Esophagus squamous epithelium (tissue), 5 donors: Measurements from ENCODE around the gene KRT7. TPM values are rescaled to one million over a fixed set of nuclear protein-coding genes. Genes with fewer than 3 reads are reported as not detected.
"Not testable (repeated sequence)": the region's sequence is repeated elsewhere in the genome, so short reads cannot be mapped to it uniquely, and the experiment has no call there.

Experiments used
- DNase-seq: peaks from one replicate; lab custom pipeline; 2025; lab: John Stamatoyannopoulos, UW
- H3K27ac ChIP-seq, 4 donors: fragments of 200-600 bp; sonication (generic); one replicate each; pipeline ENCODE4 v1.5.1; 2016 to 2019; ENCODE audit warnings: mild to moderate bottlenecking in 1 of 4
- H3K27me3 ChIP-seq, 4 donors: fragments of 200-600 bp; sonication (generic); 1 replicate in 3 of 4; 2 replicates in 1 of 4; pipeline versions ENCODE4 v1.5.1 to v1.6.0; 2017 to 2021; ENCODE audit warnings: antibody characterized with exemption in 1 of 4
- H3K36me3 ChIP-seq, 3 donors: fragments of 200-600 bp; sonication (generic); one replicate each; pipeline ENCODE4 v1.5.1; 2016 to 2019
- H3K4me1 ChIP-seq, 3 donors: fragments of 200-600 bp; sonication (generic); one replicate each; pipeline ENCODE4 v1.5.1; 2017 to 2019
- H3K4me3 ChIP-seq, 4 donors: fragments of 200-600 bp; sonication (generic); 1 replicate in 3 of 4; 2 replicates in 1 of 4; pipeline ENCODE4 v1.5.1; 2016 to 2019; ENCODE audit warnings: mild to moderate bottlenecking in 2 of 4, moderate library complexity in 1 of 4
- H3K9me3 ChIP-seq, 3 donors: fragments of 200-600 bp; sonication (generic); one replicate each; pipeline ENCODE4 v1.5.1; 2016 to 2019
- POLR2A ChIP-seq, 4 donors: fragments of 450-650 bp; IDR thresholded peaks; one replicate each; pipeline ENCODE4 v1.6.1; 2017; ENCODE audit warnings: antibody characterized with exemption in 4 of 4, mild to moderate bottlenecking in 4 of 4, moderate library complexity in 3 of 4
- WGBS, 2 donors: methylation state at CpG; one replicate each; pipeline ENCODE4 v1.1.5; 2018; 5-methylcytosine and 5-hydroxymethylcytosine counted together
- intact Hi-C: fragments of 100-400 bp; cut with DNase I; formaldehyde crosslinking; loops from one replicate; pipeline ENCODE4 v1.15.0; 2022
- total RNA-seq, 4 donors: library from RNA; depleted of rRNA; stranded (reverse); fragments of >200 nt; gene quantifications; one replicate each; pipeline ENCODE4 v1.1.0, GENCODE V29; 2016
- TF ChIP-seq, protein P1 (sequence below), 6 experiments: fragments of 450-650 bp in 4 of 6; fragments of 200-600 bp in 2 of 6; sonication (generic) in 2 of 6; IDR thresholded peaks; one replicate each; pipeline ENCODE4 v1.5.1; 2016 to 2019; ENCODE audit warnings: antibody characterized with exemption in 6 of 6, mild to moderate bottlenecking in 4 of 6, moderate library complexity in 4 of 6
- donor health status: DM: yes; HTN: yes; CAD: no.

The KRT7 gene
- total RNA-seq, 4 donors from 2014 or later, result 18.7 to 118 (median 64.4) TPM

DNA sequence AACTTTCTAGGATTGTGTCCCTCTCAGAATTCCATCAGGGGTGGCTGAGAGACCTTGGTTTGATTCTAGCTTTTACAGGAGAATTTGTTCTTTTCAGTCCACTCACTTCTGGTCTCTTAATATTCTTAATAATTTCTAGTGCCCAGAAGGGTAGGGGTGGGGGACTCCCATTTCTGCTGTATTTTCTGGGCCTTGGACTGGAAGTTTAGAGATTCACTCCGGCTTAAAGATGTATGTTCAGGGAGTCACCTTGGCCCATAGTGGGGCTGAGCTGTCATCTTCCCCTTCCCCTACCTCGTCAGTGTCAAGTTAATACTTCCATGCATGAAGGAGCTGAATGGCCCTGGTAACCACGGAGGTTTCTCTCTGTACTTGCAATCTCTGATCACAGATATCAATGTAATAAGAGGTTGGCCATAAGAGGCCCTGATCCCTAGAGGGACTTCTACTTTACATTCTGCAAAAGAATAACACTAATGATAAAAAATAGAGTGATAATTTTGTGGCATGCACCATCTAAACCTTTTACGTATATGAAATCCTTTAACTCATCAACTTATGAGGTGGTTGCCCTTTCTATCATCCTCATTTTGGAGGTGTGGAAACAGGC, 51.6 kb downstream of the KRT7 start:
- WGBS, 2 donors, result 60 to 68% methylated on average over 4 of the region's 4 CpGs
- intact Hi-C loops, result no loop called here
- no peak for DNase-seq

DNA sequence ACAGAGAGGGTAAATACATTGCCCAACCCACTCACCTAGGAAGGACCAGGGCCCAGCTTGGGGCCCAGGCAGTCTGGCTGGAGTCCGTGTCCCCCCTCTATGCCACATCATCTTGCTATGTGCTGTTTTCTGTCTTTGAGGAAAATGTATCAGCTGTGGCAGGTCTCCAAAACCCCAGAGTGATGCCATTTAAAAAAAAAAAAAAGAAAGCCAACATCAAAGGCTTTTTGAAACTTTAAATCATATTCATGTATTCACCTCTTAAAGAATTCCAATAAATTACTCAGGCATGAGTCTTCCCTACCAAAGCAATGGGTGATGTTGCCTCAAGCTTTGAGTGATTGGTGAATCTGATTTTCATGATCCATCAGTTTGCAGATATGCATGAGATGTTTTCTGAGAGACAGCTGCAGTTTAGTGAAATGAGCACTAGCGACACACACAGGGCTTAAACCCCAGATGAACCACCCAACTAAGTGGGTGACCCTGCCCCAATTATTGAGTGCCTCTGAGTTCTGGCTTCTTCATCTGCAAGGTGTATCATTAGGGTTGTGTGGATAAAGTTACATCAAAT, 52.2 kb downstream of the KRT7 start:
- no peaks in the 10 kb centered on the region for H3K9me3 ChIP-seq
- no peak overlapping the region for H3K4me3 ChIP-seq
- H3K27me3 ChIP-seq, result no peaks in the 10 kb centered on the region
- WGBS, 2 donors, result 64 to 94% methylated on average over 2 of the region's 2 CpGs
- no peak overlapping the region for H3K27ac ChIP-seq
- intact Hi-C loops, result no loop called here
- no peaks in the 10 kb centered on the region for H3K36me3 ChIP-seq
- DNase-seq, result no peak
- H3K4me1 ChIP-seq, result peaks cover 9 to 15% (median 12%) of the 10 kb centered on the region in 3 donors
- no peak for TF ChIP-seq POLR2A (IDR thresholded peaks at IDR 0.05)
- TF ChIP-seq, protein P1, sequence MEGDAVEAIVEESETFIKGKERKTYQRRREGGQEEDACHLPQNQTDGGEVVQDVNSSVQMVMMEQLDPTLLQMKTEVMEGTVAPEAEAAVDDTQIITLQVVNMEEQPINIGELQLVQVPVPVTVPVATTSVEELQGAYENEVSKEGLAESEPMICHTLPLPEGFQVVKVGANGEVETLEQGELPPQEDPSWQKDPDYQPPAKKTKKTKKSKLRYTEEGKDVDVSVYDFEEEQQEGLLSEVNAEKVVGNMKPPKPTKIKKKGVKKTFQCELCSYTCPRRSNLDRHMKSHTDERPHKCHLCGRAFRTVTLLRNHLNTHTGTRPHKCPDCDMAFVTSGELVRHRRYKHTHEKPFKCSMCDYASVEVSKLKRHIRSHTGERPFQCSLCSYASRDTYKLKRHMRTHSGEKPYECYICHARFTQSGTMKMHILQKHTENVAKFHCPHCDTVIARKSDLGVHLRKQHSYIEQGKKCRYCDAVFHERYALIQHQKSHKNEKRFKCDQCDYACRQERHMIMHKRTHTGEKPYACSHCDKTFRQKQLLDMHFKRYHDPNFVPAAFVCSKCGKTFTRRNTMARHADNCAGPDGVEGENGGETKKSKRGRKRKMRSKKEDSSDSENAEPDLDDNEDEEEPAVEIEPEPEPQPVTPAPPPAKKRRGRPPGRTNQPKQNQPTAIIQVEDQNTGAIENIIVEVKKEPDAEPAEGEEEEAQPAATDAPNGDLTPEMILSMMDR (IDR thresholded peaks at IDR 0.05), result no peak

More for the DNA sequence above, 51.6 kb downstream of the KRT7 start:
- H3K27me3 ChIP-seq, result no peaks in the 10 kb centered on the region
- no peaks in the 10 kb centered on the region for H3K9me3 ChIP-seq
- H3K27ac ChIP-seq, result no peak overlapping the region
- no peak for TF ChIP-seq POLR2A (IDR thresholded peaks at IDR 0.05)
- TF ChIP-seq, protein P1 (IDR thresholded peaks at IDR 0.05), result no peak
- H3K36me3 ChIP-seq, result no peaks in the 10 kb centered on the region
- no peak overlapping the region for H3K4me3 ChIP-seq
- H3K4me1 ChIP-seq, result peaks cover 9 to 21% (median 17%) of the 10 kb centered on the region in 3 donors

DNA sequence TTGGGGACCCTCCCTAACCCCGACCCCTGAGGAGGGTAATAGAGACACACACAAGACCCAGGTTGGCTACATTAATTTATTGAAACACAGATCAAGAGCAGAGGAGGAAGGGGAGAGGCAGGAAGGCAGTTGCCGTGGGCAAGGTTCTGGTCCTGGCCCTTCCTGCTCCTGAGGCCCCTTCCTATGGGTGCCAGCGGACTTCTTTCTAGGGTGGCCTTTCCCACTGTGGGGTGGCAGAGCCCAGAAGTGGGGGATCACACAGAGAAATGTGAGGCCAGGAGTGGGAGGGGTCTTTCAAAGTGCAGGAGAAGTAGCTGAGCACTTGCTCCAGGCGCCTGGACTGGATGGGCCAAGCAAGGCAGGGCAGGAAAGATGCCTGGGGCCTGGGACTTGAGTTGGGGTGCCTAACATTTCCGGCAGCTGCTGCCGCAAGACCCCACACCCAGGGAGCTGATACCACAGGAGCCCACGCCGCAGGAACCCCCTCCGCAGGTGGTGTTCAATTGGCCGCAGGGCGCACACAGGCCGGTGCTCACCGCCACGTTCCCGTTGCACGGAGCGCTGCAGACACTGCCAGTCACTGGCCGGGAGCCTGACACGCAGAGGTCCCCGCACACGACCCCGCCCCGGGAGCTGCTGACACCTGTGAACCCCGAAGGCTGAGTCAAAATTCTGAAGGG, 52.9 kb downstream of the KRT7 start:
- no peaks in the 10 kb centered on the region for H3K27me3 ChIP-seq
- WGBS, 2 donors, result 69 to 80% methylated on average over 4 to 7 of the region's 24 CpGs
- intact Hi-C loops, result no loop called here
- no peaks in the 10 kb centered on the region for H3K9me3 ChIP-seq
- TF ChIP-seq, protein P1 (IDR thresholded peaks at IDR 0.05), result no peak
- TF ChIP-seq POLR2A (IDR thresholded peaks at IDR 0.05), result no peak
- no peak for DNase-seq
- no peaks in the 10 kb centered on the region for H3K36me3 ChIP-seq
- no peak overlapping the region for H3K27ac ChIP-seq
- peaks cover 3 to 8% (median 4%) of the 10 kb centered on the region in 3 donors for H3K4me1 ChIP-seq
- H3K4me3 ChIP-seq, result no peak overlapping the region

DNA sequence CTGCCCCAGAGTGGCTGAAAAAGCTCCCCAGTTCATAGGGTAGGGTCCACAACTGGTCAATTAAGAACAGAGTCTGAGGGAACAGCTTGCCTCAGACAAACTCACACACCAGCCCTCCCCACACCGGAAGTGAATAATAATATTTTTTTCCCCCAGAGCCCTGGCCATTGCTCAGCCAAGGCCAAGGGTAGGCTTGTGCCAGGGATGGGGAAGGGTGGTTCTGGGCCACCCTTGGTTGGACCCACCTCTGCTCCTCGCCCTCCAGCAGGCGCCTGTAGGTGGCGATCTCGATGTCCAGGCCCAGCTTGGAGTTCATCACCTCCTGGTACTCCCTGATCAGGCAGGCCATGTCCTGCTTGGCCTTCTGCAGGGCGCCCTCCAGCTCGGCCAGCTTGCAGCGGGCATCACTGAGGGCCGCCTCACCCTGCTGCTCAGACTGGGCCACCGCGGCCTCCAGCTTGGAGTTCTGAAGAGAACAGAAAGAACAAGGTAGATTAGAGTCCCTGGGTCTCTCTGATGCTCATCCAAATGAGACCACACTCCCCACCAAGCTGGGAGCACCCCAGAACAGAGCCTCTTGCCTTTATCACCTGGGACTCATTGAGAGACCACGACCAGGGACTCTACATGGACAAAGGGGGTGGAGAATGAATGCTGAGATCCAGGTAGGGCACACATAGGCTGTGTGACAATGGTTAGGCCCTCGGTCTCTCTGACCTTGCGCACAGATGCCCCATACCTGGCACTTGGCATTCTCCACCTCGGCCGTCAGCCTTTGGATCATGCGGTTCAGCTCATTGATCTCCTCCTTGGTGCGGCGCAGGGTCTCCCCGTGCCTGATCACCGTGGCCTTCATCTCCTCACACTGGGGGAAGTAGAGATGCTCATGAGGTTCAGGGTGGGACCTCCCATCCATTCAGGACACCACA, 54.1 kb downstream of the KRT7 start:
- not testable (repeated sequence) for H3K4me1 ChIP-seq

DNA sequence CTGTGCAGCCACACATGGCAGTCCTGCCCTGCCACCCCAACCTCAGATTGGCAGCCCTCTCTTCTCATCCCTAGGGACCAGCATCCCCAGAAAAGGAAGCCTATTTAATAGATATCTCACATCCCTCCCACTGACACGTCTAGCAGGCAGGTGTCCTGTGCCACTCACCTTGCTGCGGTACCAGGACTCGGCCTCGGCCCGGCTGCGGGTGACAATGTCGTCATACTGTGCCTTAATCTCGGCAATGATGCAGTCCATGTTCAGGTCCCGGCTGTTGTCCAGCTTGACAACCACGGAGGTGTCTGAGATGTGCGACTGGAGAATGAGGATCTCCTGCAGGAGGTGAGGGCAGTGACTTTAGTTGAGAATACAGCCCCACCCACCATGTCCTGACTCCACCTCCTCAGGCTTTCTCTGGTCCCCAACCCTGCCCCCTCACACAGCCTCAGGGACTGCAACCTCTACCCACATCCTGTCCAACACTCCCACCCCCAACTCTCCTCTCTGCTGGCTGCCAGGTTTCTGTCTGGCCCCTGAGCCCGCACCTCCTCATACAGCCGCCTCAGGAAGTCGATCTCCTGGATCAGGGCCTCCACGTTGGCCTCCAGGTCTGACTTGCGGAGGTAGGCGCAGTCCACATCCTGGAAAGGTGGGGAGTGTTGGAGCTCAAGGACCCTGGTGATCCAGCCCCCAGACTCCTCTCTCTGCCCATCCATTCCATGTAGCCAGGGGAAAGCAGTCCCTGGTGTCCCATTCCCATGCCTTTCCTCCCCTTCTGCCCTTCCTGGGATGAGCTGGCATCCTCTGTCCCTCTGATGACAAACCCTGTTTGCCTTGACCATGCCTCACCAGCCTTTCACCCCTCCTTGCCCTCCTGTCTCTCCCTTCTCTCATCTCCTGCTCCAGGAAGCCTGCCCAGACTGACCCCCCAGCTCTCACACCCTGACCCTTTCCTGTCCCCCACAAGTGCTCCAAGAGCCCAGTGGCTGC, 55.1 kb downstream of the KRT7 start:
- H3K27ac ChIP-seq, H3K4me3 ChIP-seq, H3K36me3 ChIP-seq, intact Hi-C loops, H3K4me1 ChIP-seq, H3K9me3 ChIP-seq, DNase-seq: not testable (repeated sequence)
- 74 to 77% methylated on average over 6 of the region's 17 CpGs for WGBS, 2 donors
- H3K27me3 ChIP-seq, result peaks cover 0 to 13% (median 0%) of the 10 kb centered on the region in 4 donors

More for the DNA sequence above, 54.1 kb downstream of the KRT7 start:
- H3K9me3 ChIP-seq, intact Hi-C loops, H3K4me3 ChIP-seq, H3K36me3 ChIP-seq, H3K27ac ChIP-seq, DNase-seq, H3K27me3 ChIP-seq: not testable (repeated sequence)
- TF ChIP-seq, protein P1 (IDR thresholded peaks at IDR 0.05), result peak in 1 of 6 experiments; percentile 34
- 85 to 93% methylated on average over 2 to 8 of the region's 21 CpGs for WGBS, 2 donors

DNA sequence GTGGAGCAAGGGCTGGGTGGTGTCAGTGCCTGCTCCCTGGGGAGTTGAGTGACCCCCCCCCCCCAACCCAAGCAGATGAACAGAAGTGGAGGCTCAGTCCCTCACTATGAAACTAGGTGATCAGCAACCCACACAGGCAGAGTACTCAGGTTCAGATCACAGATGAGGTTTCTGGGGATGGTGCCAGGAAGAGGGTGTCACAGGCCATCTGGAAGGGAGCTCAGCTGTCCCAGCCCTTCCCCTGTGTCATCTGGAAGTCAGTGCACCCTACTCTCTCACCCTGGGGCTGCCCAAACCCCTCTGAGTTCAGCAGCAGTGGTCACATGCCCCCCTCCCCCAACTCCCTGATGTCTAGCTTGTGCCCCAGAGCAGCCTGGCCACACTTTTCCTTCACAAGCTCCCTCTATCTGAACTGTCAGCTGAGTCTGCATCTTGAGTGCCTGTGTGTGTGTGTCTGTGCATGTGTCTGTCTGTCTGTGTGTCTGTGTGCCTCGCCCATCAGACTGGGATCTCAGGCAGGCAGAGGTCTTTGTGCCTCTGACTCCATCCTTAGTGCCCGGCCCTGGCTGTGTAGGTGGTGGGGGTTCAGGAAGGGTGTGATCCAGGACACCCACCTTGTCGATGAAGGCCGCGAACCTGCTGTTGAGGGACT, 57.6 kb downstream of the KRT7 start:
- H3K9me3 ChIP-seq, intact Hi-C loops, DNase-seq, H3K27ac ChIP-seq, H3K4me1 ChIP-seq, H3K36me3 ChIP-seq, H3K4me3 ChIP-seq: not testable (repeated sequence)
- H3K27me3 ChIP-seq, result peaks cover 0 to 33% (median 0%) of the 10 kb centered on the region in 4 donors
- WGBS, 2 donors, result no CpG with 5 or more reads among the region's 5 CpGs
